MV-4-11 (cell line): Measurements from ENCODE around the gene SFT2D1.

Source experiments
- DNase-seq: peaks from one replicate; lab custom pipeline; 2025; lab: John Stamatoyannopoulos, UW

Gene SFT2D1

DNA sequence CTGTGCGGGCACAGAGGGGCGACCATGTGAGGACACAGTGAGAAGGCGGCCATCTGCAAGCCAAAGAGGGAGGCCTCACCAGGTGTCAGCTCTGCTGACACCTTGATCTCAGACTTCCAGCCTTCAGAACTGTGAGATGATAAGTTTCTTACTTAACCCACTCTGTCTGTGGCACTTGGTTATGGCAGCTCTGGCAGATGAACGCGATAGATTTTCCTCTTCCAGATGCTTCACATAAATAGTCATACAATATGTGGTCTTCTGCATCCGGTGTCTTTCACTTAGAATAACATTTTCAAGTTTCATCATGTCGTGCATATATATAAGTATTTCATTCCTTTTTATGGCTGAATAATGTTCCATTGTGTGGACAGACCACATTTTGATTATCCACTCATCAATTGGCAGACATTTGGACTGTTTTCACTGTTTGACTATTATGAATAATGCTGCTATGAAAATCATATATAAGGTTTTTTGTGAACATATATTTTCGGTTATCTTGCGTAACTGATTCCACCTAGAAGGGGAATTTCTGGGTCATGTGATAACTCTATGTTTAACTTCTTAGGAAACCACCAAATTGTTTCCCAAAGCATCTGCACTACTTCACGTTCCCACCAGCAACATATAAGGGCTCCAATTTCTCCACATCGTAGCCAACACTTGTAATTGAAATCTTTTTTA lies 64.3 kb downstream of the SFT2D1 start:
- DNase-seq = peak; percentile 22

DNA sequence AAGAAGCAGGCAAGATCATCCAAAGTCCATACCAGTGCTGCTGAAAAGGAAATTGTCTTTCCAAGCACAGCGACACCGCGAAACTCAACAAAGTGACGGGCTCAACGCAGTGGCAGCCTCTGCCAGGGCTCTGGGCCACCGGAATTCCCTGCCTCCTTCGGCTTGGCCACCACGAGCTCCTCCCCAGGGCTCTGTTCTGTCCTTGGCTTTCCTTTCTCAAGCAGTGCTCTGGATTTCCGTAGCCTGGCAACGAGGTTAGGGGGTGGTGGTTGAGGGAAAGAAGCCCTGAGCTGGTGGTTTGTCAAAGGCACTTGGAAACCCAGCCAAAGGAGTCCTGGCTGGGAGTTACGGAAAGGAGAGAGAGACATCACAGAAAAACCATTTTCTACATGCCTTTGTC lies 65.3 kb downstream of the SFT2D1 start:
- DNase-seq = no peak

DNA sequence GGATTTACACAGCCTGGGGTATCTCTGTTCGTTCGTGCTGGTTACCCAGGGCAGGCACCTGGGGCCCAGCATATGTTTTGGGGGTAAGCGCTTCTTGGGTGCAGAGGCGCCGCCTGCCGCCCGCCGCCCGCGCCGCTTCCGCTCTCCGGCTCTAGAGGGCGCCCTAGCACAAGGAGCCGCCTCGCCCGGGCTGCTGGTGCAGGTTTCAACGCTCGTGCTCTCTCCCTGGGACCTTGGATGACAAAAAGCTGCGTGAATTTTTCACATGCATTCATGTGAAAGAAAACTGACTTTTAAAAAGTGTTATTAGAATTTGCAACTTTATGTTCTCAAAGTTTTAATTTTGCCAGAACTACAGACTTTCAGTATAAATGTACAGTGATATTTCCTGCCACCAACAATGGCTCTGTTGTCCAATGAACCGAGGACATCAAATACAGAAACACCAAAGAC lies 66.6 kb downstream of the SFT2D1 start:
- DNase-seq = peak; percentile 51

DNA sequence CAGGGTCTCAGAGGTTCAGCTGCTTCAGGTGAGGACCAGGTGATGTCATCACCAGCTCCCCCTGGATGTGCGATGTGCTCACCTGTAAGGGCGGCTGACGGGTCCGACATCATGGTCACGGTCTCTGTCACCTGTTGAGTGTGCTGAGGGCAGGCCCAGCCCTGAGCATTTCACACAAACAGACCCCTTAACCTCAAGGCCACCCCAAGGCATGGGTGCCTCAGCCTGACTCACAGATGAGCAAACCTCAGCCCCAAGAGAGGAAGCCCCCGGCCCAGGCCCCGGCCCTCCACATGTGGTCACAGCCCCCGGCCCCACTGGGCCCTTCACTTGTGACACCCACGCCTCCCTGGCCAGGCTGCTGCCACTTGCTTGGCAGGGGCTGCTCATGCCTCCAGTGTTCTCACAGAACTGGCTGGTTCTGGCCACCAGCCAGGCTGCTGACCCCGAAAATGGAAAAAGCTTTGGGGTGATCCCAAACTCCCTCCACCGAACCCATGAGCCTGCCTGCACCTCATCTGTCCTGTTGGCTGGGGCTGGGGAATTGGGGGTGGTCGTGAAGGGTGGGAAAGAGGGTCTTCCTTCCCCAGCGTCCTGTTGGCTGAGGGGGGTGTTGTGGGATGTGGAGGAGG lies 67.5 kb downstream of the SFT2D1 start:
- DNase-seq = no peak

DNA sequence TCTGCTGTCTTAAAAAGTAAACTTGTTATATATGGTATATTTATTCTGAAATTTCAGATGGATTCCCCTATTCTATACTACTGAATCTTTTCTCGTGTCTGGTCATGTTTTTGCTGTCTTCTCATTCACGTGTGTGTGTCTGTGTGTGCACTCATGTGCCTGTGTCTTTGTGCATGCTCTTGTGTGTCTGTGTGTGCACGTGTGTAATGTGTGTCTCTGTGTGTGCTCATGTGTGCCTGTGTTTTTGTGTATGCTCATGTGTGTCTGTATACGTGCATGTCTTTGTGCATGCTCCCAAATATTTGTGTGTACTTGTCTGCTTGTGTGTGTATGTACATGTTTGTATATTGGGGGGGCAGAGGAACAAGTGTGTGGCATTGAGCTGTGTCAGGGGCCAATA lies 68.2 kb downstream of the SFT2D1 start:
- no peak for DNase-seq

DNA sequence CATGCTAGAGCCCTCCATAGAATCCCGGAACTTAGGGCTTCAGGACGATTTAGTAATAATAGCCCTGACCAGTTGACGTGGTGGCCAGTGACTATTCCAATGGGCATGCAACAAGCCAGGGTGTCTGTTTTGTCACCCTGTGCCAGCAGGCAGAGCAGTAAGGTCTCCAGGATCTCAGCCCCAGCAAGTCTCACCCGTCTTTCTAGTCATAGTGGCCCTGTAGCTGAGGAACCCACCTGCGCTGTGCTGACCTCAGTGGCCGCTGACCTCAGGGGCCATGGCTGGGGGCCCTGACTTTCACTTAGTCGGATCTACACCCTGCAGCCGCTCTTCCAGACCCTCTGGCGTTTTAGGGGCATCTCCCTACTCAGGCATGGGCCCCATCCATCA lies 71.0 kb downstream of the SFT2D1 start:
- DNase-seq = no peak

DNA sequence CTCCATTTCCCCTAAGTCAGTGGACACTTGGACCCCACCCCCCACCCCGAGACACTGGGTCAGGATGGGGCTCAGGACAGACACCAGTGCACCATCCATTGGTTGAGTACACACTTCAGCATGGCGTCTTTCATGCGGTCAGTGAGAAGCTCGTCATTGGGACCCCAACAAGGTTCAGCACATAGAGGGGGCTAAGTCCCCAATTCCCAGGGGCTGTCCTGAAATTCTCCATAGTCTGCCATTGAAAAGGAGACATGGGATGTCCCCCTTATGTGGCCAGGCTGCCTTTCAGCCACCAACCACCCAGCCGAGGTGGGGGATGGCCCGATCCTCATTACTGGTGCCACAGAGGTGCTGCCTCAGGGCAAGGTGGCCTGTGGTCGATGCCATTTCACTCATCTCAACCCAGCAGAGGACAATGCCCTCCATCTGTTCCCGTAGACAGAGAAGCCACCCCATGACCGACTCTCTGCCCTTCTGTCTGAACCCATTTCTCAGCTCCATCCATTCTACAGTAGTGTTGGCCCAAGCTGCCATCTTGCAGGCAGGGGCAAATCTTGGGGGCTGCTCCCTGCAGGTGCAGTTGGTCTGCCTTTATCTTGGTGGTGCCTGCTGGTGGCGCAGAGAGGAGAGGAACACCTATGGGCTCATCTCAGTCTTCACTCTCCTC lies 71.5 kb downstream of the SFT2D1 start:
- DNase-seq = no peak
